Metanephros (tissue), 1 donor: Measurements from ENCODE around the gene PARP11. TPM values are rescaled to one million over a fixed set of nuclear protein-coding genes. Genes with fewer than 3 reads are reported as not detected.

Experiments
- total RNA-seq: library from RNA; depleted of rRNA; stranded (reverse); fragments of >200 nt; gene quantifications from one replicate; pipeline ENCODE4 v1.2.3, GENCODE V29; 2014

The PARP11 gene
- 10.6 TPM for total RNA-seq

GRCh38 chr12:3872800-3873636, at the start of gene PARP11:
PARP11 (minus strand) TSS chr12:3873399; CDS start chr12:3873229, 170 bp downstream.

Other genes with a start within 250 kb of the PARP11 start
- 1.8 TPM for gene CRACR2A, start 120.3 kb downstream of the PARP11 start, total RNA-seq